Measurements from ENCODE around the gene ALS2CL. TPM values are rescaled to one million over a fixed set of nuclear protein-coding genes. Genes with fewer than 3 reads are reported as not detected.

ALS2CL gene
- total and polyA plus RNA-seq, 12 donors = 1.5 to 48.3 (median 10.1) TPM

DNA sequence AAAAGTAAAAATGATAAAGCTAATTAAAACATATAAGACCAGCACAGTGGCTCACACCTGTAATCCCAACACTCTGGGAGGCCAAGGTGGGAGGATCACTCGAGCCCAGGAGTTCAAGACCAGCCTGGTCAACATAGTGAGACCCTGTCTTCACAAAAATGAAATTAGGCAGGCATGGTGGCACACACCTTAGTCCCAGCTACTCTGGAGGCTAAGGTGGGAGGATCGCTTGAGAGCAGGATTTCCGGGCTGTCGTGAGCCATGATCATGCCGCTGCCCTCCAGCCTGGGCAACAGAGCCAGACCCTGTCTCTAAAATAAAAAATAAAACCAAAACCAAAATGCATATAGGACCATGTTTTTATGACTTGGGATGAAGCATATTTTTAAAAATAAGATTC is 29.0 kb upstream of the ALS2CL start:
- DNase-seq = no peak
- 91 to 96% (median 92%) methylated on average over 5 of the region's 5 CpGs for WGBS, 4 donors
- intact Hi-C loops (cut with DNase I) = no loop called here

DNA sequence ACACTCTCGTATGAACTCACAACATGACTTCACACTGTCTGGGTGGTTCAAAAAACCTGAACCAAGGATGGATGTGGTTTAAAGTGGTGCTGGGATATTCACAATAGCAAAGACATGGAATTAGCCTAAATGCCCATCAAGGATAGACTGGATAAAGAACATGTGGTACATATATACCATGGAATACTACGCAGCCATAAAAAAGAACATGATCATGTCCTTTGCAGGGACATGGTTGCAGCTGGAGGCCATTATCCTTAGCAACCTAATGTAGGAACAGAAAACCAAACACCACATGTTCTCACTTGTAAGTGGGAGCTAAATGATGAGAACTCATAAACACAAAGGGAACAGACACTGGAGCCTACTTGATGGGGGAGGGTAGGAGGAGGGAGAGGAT is 27.5 kb upstream of the ALS2CL start:
- intact Hi-C loops (cut with DNase I) = no loop called here
- H3K4me3 ChIP-seq = no peak overlapping the region
- peaks cover 9% of the 10 kb centered on the region for H3K27me3 ChIP-seq
- DNase-seq = no peak
- no peaks in the 10 kb centered on the region for H3K9me3 ChIP-seq (replicated peaks in 1 of 3)
- no peaks in the 10 kb centered on the region for H3K4me1 ChIP-seq (replicated peaks in 1 of 2)
- no peak overlapping the region for H3K27ac ChIP-seq
- 69 to 95% (median 85%) methylated on average over 2 of the region's 2 CpGs for WGBS, 4 donors
- TF ChIP-seq, protein P1, sequence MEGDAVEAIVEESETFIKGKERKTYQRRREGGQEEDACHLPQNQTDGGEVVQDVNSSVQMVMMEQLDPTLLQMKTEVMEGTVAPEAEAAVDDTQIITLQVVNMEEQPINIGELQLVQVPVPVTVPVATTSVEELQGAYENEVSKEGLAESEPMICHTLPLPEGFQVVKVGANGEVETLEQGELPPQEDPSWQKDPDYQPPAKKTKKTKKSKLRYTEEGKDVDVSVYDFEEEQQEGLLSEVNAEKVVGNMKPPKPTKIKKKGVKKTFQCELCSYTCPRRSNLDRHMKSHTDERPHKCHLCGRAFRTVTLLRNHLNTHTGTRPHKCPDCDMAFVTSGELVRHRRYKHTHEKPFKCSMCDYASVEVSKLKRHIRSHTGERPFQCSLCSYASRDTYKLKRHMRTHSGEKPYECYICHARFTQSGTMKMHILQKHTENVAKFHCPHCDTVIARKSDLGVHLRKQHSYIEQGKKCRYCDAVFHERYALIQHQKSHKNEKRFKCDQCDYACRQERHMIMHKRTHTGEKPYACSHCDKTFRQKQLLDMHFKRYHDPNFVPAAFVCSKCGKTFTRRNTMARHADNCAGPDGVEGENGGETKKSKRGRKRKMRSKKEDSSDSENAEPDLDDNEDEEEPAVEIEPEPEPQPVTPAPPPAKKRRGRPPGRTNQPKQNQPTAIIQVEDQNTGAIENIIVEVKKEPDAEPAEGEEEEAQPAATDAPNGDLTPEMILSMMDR (IDR thresholded peaks at IDR 0.05) = no peak
- H3K36me3 ChIP-seq (replicated peaks in 1 of 2) = no peaks in the 10 kb centered on the region

More for the DNA sequence above, 29.0 kb upstream of the ALS2CL start:
- H3K9me3 ChIP-seq (replicated peaks in 1 of 3) = no peaks in the 10 kb centered on the region
- peaks cover 9% of the 10 kb centered on the region for H3K27me3 ChIP-seq
- TF ChIP-seq, protein P1 (IDR thresholded peaks at IDR 0.05) = no peak
- TF ChIP-seq POLR2A (IDR thresholded peaks at IDR 0.05) = no peak
- H3K4me3 ChIP-seq = no peak overlapping the region
- H3K36me3 ChIP-seq (replicated peaks in 1 of 2) = no peaks in the 10 kb centered on the region
- no peaks in the 10 kb centered on the region for H3K4me1 ChIP-seq (replicated peaks in 1 of 2)
- H3K27ac ChIP-seq = no peak overlapping the region

DNA sequence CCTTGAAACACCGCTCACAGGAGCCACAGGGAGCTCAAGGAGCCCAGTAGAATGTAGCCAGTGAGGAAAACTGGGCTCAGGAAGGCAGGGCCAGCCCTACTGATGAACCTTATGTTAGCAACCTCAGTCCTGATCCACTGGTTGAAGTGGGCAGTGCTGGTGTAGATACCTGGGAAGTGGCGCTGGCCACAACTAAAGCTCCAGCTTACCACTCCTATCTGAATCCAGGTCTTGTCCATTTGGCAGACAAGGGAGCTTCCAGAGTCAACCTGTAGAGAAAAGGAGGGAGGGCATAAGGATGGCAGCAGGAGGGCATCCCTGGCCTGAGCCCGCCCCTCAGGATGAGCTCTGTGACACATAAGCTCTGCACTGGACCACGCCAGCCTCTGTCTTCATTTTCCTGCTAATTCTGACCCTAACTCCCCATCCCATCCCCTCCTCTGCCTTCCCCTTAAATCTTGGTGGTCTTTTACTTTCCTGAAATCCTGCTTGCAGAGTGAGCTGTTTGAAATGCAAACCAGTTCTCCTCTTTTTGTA is 26.3 kb upstream of the ALS2CL start:
- peak in 1 of 7 donors; percentile 3 for DNase-seq
- Histone ChIP-seq H3K27ac (no peak overlapping the region), H3K27me3 (peaks cover 9% of the 10 kb centered on the region), H3K4me3 (no peak overlapping the region), H3K9me3 (replicated peaks in 1 of 3) (no peaks in the 10 kb centered on the region), H3K36me3 (replicated peaks in 1 of 2) (no peaks in the 10 kb centered on the region), H3K4me1 (replicated peaks in 1 of 2) (no peaks in the 10 kb centered on the region)
- intact Hi-C loops (cut with DNase I) = loop anchor here in 1 of 2 donors (10.0 kb wide), 1 partner anchor 635 kb away; no protein-coding TSS in a partner anchor
- TF ChIP-seq, protein P1 (IDR thresholded peaks at IDR 0.05) = no peak
- TF ChIP-seq POLR2A (IDR thresholded peaks at IDR 0.05) = no peak
- WGBS, 4 donors = 78 to 94% (median 81%) methylated on average over 3 to 4 of the region's 4 CpGs

DNA sequence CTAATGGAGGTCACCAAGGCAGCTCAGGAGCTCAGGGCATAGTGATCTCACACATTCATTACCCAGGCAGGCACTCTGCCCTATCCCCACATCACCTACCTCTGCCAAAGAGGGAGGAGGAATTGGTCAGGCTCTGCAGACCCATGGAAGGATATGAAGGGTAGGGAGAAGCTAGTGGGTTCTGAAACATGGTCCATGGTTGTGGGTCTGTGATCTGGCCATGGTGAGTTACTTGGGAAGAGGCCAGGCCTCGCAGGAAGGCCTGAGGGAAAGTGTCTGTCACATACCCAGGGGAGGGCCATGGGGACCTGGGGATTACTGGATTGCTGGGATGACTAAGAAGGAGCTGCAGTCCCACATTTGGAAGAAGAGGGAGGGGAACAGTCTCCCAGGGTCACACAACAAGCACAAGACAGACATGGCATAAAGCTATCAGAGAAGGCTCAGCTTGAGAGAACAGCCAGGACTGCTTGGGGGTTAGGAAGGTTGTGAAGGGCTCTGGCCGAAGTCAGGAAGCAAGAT is 25.6 kb upstream of the ALS2CL start:
- peak in 1 of 7 donors; percentile 7 for DNase-seq
- no peak overlapping the region for H3K27ac ChIP-seq
- H3K27me3 ChIP-seq = peaks cover 9% of the 10 kb centered on the region
- intact Hi-C loops (cut with DNase I) = loop anchor here in 1 of 2 donors (10.0 kb wide), 1 partner anchor 636 kb away; no protein-coding TSS in a partner anchor
- WGBS, 4 donors = 78 to 89% (median 84%) methylated on average over 2 of the region's 2 CpGs
- no peaks in the 10 kb centered on the region for H3K9me3 ChIP-seq (replicated peaks in 1 of 3)
- H3K4me3 ChIP-seq = no peak overlapping the region
- H3K4me1 ChIP-seq (replicated peaks in 1 of 2) = no peaks in the 10 kb centered on the region
- TF ChIP-seq, protein P1 (IDR thresholded peaks at IDR 0.05) = no peak
- H3K36me3 ChIP-seq (replicated peaks in 1 of 2) = no peaks in the 10 kb centered on the region
